ENCODE results near the gene ATG5. TPM values are rescaled to one million over a fixed set of nuclear protein-coding genes. Genes with fewer than 3 reads are reported as not detected.

The ATG5 gene
- total RNA-seq, 2 donors from 2014 or later: 29.5 to 31.4 TPM

GRCh38 chr6:106279179-106279578 is 46.4 kb downstream of the ATG5 start:
- H3K27ac ChIP-seq (ENCODE audit: low read depth, low read length): no peak overlapping the region
- no peaks in the 10 kb centered on the region for H3K4me1 ChIP-seq (ENCODE audit: control insufficient read depth, insufficient read depth, low read length)
- H3K9me3 Mint-ChIP-seq: no peaks in the 10 kb centered on the region
- DNase-seq: no peak
- H3K9ac ChIP-seq (ENCODE audit: extremely low read depth, low read length, poor library complexity, severe bottlenecking): no peak overlapping the region
- H3K9me3 ChIP-seq (ENCODE audit: control insufficient read depth, low read length): no peaks in the 10 kb centered on the region
- H3K36me3 Mint-ChIP-seq (ENCODE audit: low read depth): peaks cover 28% of the 10 kb centered on the region
- WGBS, 2 experiments (ENCODE audit: insufficient coverage in 1 of 2, insufficient read length in 1 of 2): 100% methylated on average over 1 of the region's 1 CpG
- no peaks in the 10 kb centered on the region for H3K27me3 Mint-ChIP-seq (ENCODE audit: insufficient read depth)
- H3K4me3 ChIP-seq (ENCODE audit: low read length): no peak overlapping the region
- H3K4me1 Mint-ChIP-seq: peaks cover 4% of the 10 kb centered on the region
- no peak overlapping the region for H3K27ac Mint-ChIP-seq
- H3K36me3 ChIP-seq (ENCODE audit: control insufficient read depth, insufficient read depth, low read length): peaks cover 17% of the 10 kb centered on the region
- H3K4me3 Mint-ChIP-seq: no peak overlapping the region
- no peak for TF ChIP-seq CTCF (conservative IDR thresholded peaks at IDR 0.05)
- no peaks in the 10 kb centered on the region for H3K27me3 ChIP-seq (ENCODE audit: control insufficient read depth, insufficient read depth, low read length, poor library complexity, severe bottlenecking)

- Histone ChIP-seq H3K4me1 (ENCODE audit: control insufficient read depth, insufficient read depth, low read length) (no peaks in the 10 kb centered on the region), H3K27ac (ENCODE audit: low read depth, low read length) (no peak overlapping the region), H3K36me3 (ENCODE audit: control insufficient read depth, insufficient read depth, low read length) (peaks cover 17% of the 10 kb centered on the region), H3K4me3 (ENCODE audit: low read length) (no peak overlapping the region), H3K9ac (ENCODE audit: extremely low read depth, low read length, poor library complexity, severe bottlenecking) (no peak overlapping the region), H3K9me3 (ENCODE audit: control insufficient read depth, low read length) (no peaks in the 10 kb centered on the region), H3K27me3 (ENCODE audit: control insufficient read depth, insufficient read depth, low read length, poor library complexity, severe bottlenecking) (no peaks in the 10 kb centered on the region)
- no peak for DNase-seq
- H3K36me3 Mint-ChIP-seq (ENCODE audit: low read depth): peaks cover 23% of the 10 kb centered on the region
- peaks cover 7% of the 10 kb centered on the region for H3K4me1 Mint-ChIP-seq
- no peaks in the 10 kb centered on the region for H3K9me3 Mint-ChIP-seq
- WGBS, 2 experiments (ENCODE audit: insufficient coverage in 1 of 2, insufficient read length in 1 of 2): 95 to 100% methylated on average over 4 to 5 of the region's 5 CpGs
- H3K27ac Mint-ChIP-seq: no peak overlapping the region
- no peak for TF ChIP-seq CTCF (conservative IDR thresholded peaks at IDR 0.05)
- no peak overlapping the region for H3K4me3 Mint-ChIP-seq
- no peaks in the 10 kb centered on the region for H3K27me3 Mint-ChIP-seq (ENCODE audit: insufficient read depth)
Observed at GRCh38 chr6:106275692-106276091, 49.9 kb downstream of the ATG5 start.

- 100% methylated on average over 1 of the region's 1 CpG; no CpG with 5 or more reads in 1 of the 2 experiments for WGBS, 2 experiments (ENCODE audit: insufficient coverage in 1 of 2, insufficient read length in 1 of 2)
- DNase-seq: no peak
- Mint-ChIP-seq H3K4me1 (peaks cover 7% of the 10 kb centered on the region), H3K27ac (peak overlapping the region; percentile 13), H3K36me3 (ENCODE audit: low read depth) (peaks cover 23% of the 10 kb centered on the region), H3K4me3 (no peak overlapping the region), H3K9me3 (peaks cover 11% of the 10 kb centered on the region), H3K27me3 (ENCODE audit: insufficient read depth) (no peaks in the 10 kb centered on the region)
- TF ChIP-seq CTCF (conservative IDR thresholded peaks at IDR 0.05): peak; percentile 45
- Histone ChIP-seq H3K4me3 (ENCODE audit: low read length) (no peak overlapping the region), H3K4me1 (ENCODE audit: control insufficient read depth, insufficient read depth, low read length) (no peaks in the 10 kb centered on the region), H3K27ac (ENCODE audit: low read depth, low read length) (no peak overlapping the region), H3K9me3 (ENCODE audit: control insufficient read depth, low read length) (peaks cover 8% of the 10 kb centered on the region), H3K27me3 (ENCODE audit: control insufficient read depth, insufficient read depth, low read length, poor library complexity, severe bottlenecking) (no peaks in the 10 kb centered on the region), H3K36me3 (ENCODE audit: control insufficient read depth, insufficient read depth, low read length) (peaks cover 6% of the 10 kb centered on the region), H3K9ac (ENCODE audit: extremely low read depth, low read length, poor library complexity, severe bottlenecking) (no peak overlapping the region)
Observed at GRCh38 chr6:106273087-106273486, 52.5 kb downstream of the ATG5 start.
